Common myeloid progenitor, CD34-positive (primary cell): ENCODE results near the gene RBM25.

Experiments
- CTCF ChIA-PET: fragments of 350-600 bp; sonication (Branson Sonifier 250); formaldehyde crosslinking; loops from one replicate; lab custom pipeline; 2021; ENCODE audit warnings: antibody characterized with exemption; lab: Charles Lee
- POLR2A ChIA-PET: fragments of 350-600 bp; sonication (Branson Sonifier 250); formaldehyde crosslinking; loops from one replicate; lab custom pipeline; 2021; ENCODE audit warnings: antibody characterized with exemption; lab: Charles Lee
- DNase-seq, 3 donors: peaks; one replicate each; pipeline versions ENCODE4 v3.0.0 to v3.0.0-alpha.2; 2013
- H3K27ac ChIP-seq, 2 experiments: 1 replicate in 1 of 2; 2 replicates in 1 of 2; pipeline ENCODE4 v1.7.0; 2013; ENCODE audit warnings: inconsistent platforms in 2 of 2, low read length in 2 of 2, mild to moderate bottlenecking in 2 of 2, low read depth in 1 of 2, moderate library complexity in 1 of 2; ENCODE audit not compliant: severe bottlenecking in 2 of 2, insufficient read depth in 1 of 2, poor library complexity in 1 of 2
- H3K27me3 ChIP-seq, 5 experiments: replicated peaks in 2 of 5; 1 replicate in 3 of 5; 2 replicates in 2 of 5; pipeline versions ENCODE4 v1.6.1 to v1.7.0; 2013; ENCODE audit warnings: low read length in 4 of 5, mild to moderate bottlenecking in 2 of 5, moderate library complexity in 2 of 5, inconsistent platforms in 1 of 5; ENCODE audit not compliant: insufficient read depth in 5 of 5, control insufficient read depth in 4 of 5
- H3K36me3 ChIP-seq, 4 experiments: 1 replicate in 2 of 4; 2 replicates in 2 of 4; pipeline versions ENCODE4 v1.6.1 to v1.7.0; 2013; ENCODE audit warnings: low read length in 3 of 4, control low read depth in 1 of 4, mild to moderate bottlenecking in 1 of 4; ENCODE audit not compliant: control insufficient read depth in 4 of 4, insufficient read depth in 4 of 4
- H3K4me1 ChIP-seq, 4 experiments: 1 replicate in 3 of 4; 2 replicates in 1 of 4; pipeline versions ENCODE4 v1.6.1 to v1.7.1; 2013; ENCODE audit warnings: low read length in 3 of 4, mild to moderate bottlenecking in 3 of 4, control low read depth in 1 of 4, inconsistent platforms in 1 of 4, moderate library complexity in 1 of 4; ENCODE audit not compliant: control insufficient read depth in 4 of 4, insufficient read depth in 4 of 4; ENCODE audit errors: control extremely low read depth in 1 of 4
- H3K4me3 ChIP-seq, 7 experiments: 1 replicate in 4 of 7; 2 replicates in 3 of 7; pipeline versions ENCODE4 v1.5.1 to v1.7.0; 2013; ENCODE audit warnings: mild to moderate bottlenecking in 7 of 7, low read length in 6 of 7, moderate library complexity in 6 of 7, inconsistent platforms in 2 of 7, low read depth in 2 of 7, control low read depth in 1 of 7; ENCODE audit not compliant: insufficient read depth in 4 of 7, control insufficient read depth in 1 of 7; ENCODE audit errors: extremely low read depth in 1 of 7
- H3K9me3 ChIP-seq, 5 experiments: 1 replicate in 4 of 5; 2 replicates in 1 of 5; pipeline versions ENCODE4 v1.6.1 to v1.7.1; 2013; ENCODE audit warnings: low read length in 4 of 5, mild to moderate bottlenecking in 2 of 5, inconsistent platforms in 1 of 5, low read depth in 1 of 5, moderate library complexity in 1 of 5; ENCODE audit not compliant: control insufficient read depth in 4 of 5, insufficient read depth in 2 of 5; ENCODE audit errors: control extremely low read depth in 1 of 5
- WGBS: methylation state at CpG from one replicate; pipeline ENCODE4 v1.1.5; 2013; ENCODE audit not compliant: insufficient coverage; 5-methylcytosine and 5-hydroxymethylcytosine counted together

RBM25 gene

DNA sequence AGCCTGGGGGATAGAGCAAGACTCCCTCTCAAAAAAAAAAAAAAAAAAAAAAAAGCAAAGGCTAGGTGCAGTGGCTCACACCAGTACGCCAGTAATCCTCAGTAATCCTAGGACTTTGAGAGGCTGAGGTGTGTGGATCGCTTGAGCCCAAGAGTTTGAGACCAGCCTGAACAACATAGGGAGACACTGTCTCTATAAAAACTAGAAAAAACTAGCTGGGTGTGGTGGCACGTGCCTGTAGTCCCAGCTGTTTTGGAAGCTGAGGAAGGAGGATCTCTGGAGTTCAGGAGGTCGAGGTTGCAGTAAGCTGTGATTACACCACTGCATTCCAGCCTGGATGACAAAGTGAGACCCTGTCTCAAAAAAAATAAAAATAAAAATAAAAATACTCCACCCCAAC lies 8.9 kb upstream of the RBM25 start:
- DNase-seq: no peak
- WGBS: 93% methylated on average over 2 of the region's 4 CpGs
- no peaks in the 10 kb centered on the region for H3K27me3 ChIP-seq
- ChIA-PET CTCF (interaction anchor here (0.8 kb wide), 1 partner anchor 22 kb away, joined by 3 read pairs; no protein-coding TSS in a partner anchor), POLR2A (no interaction called here)
- H3K9me3 ChIP-seq: no peaks in the 10 kb centered on the region
- no peaks in the 10 kb centered on the region for H3K36me3 ChIP-seq
- no peak overlapping the region for H3K4me3 ChIP-seq
- no peaks in the 10 kb centered on the region for H3K4me1 ChIP-seq
- no peak overlapping the region for H3K27ac ChIP-seq

DNA sequence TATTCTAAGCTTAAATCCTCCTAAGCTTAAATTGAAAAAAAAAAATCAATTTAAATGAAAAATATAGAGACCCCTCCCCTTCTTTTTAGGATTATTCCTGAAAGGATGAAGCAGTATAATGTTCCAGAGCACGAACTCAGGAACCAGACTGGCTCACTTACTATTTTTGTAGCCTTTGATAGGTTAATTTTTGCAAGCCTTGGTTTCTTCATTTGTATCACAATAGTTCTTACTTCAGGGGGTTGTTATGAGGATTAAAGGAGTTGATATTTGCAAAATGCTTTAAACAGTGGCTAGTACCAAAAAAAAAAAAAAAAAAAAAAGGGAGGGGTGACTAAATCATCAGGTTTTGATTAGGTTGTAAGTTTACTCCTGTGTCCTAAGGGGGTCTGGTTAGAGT lies 3.1 kb upstream of the RBM25 start:
- no peak overlapping the region for H3K4me3 ChIP-seq
- H3K27ac ChIP-seq: no peak overlapping the region
- no CpG with 5 or more reads among the region's 1 CpG for WGBS
- POLR2A ChIA-PET: no interaction called here
- CTCF ChIA-PET: no interaction called here
- DNase-seq: no peak
- H3K27me3 ChIP-seq: no peaks in the 10 kb centered on the region
- H3K4me1 ChIP-seq: peaks cover 9 to 20% (median 15%) of the 10 kb centered on the region in 4 experiments
- H3K36me3 ChIP-seq: no peaks in the 10 kb centered on the region
- no peaks in the 10 kb centered on the region for H3K9me3 ChIP-seq

DNA sequence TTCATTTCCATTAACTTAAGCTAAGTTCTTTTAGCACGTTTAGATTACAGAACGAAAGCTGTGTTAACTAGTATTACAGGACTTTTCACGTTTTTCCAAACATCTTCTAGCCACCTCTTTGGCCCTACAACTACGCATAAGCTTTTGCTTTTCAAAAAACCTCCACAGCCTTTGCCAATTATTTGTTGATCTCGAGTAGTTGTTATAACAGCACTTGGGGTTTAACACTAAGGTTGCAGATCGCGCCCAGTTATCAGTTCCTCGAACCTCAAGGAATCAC lies 450 bp upstream of the RBM25 start:
- POLR2A ChIA-PET: interaction anchor here (0.5 to 1.2 kb wide), 4 partner anchors 10 to 78 kb away, joined by 3 to 7 read pairs (median 3); partner anchors contain the start of gene PSEN1
- H3K36me3 ChIP-seq: peaks cover 3 to 6% (median 4%) of the 10 kb centered on the region in 4 experiments
- 18% methylated on average over 7 of the region's 8 CpGs for WGBS
- CTCF ChIA-PET: interaction anchor here (1.1 to 1.9 kb wide), 2 partner anchors 30 to 35 kb away, joined by 4 to 5 read pairs; partner anchors contain the start of gene ZFYVE1
- peak overlapping the region; percentile 94 to 97 for H3K27ac ChIP-seq
- H3K9me3 ChIP-seq: no peaks in the 10 kb centered on the region
- H3K4me1 ChIP-seq: peaks cover 9 to 30% (median 20%) of the 10 kb centered on the region in 4 experiments
- H3K27me3 ChIP-seq: no peaks in the 10 kb centered on the region
- H3K4me3 ChIP-seq: peak overlapping the region in 6 of 7 experiments; percentile 92 to 99 (median 96)
- DNase-seq: no peak

DNA sequence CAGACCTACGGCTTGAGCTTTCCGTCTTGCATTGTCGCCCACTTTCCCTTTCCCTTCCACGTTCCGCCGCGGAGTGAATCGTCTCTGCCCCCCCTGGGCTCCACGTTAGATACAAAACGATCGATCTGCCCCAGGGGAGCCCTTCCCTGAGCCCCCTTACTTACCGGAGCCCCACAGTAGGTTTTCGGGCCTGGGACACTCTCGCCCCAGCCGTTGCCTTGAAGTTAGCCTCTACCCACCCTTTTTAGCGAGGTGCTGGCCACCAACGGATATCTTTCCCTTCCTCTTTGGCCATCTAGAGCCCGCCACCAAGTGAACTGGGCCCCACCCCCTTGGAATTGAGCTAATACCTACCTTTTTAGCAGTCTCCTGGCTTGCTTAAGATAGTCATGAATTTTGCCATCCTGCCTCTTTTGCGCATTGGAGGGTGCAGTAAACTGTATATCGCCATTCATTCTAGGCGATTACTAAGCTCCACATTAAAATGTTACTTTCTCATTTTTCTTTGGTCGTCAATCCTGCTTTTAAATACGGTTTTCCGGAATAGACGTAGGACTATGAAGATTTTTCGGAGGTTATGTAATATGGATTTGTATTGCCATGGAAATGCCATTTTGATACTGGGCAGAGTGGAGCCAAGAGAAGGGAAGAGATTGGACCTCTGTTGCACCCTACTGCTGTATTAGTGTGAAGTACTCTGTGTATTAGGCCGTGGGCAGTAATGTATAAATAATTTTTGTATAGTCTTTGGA lies 764 bp downstream of the RBM25 start:
- peaks cover 9 to 30% (median 20%) of the 10 kb centered on the region in 4 experiments for H3K4me1 ChIP-seq
- DNase-seq: peak; percentile 22 to 41 (median 38)
- H3K4me3 ChIP-seq: peak overlapping the region; percentile 91 to 99 (median 95)
- CTCF ChIA-PET: interaction anchor here (1.0 to 1.9 kb wide), 4 partner anchors 12 to 37 kb away, joined by 3 to 5 read pairs (median 4); partner anchors contain the start of gene ZFYVE1
- no peaks in the 10 kb centered on the region for H3K27me3 ChIP-seq
- peaks cover 4 to 15% (median 8%) of the 10 kb centered on the region in 4 experiments for H3K36me3 ChIP-seq
- H3K9me3 ChIP-seq: no peaks in the 10 kb centered on the region
- POLR2A ChIA-PET: interaction anchor here (0.6 to 1.1 kb wide), 6 partner anchors 32 to 958 kb away, joined by 3 to 5 read pairs (median 3); partner anchors contain the start of genes PSEN1 and ZFYVE1
- peak overlapping the region; percentile 94 to 97 for H3K27ac ChIP-seq
- 0% methylated on average over 21 of the region's 27 CpGs for WGBS

DNA sequence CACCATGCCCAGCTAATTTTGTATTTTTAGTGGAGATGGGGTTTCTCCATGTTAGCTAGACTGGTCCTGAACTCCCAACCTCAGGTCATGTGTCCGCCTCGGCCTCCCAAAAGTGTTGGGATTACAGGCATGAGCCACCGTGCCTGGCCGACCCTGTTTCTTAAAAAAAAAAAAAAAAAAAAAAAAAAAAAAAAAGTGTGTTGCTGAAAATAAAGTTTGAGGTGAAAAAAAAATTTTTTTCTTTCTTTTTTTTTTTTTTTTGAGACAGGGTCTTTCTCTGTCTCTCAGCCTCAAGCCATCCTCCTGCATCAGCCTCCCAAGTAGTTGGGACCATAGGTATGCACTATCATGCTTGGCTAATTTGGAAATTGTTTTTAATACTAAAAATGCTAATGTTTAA lies 11.3 kb downstream of the RBM25 start:
- Histone ChIP-seq H3K27me3 (no peaks in the 10 kb centered on the region), H3K27ac (no peak overlapping the region), H3K36me3 (peaks cover 9 to 56% (median 26%) of the 10 kb centered on the region in 4 experiments), H3K9me3 (no peaks in the 10 kb centered on the region), H3K4me3 (no peak overlapping the region), H3K4me1 (no peaks in the 10 kb centered on the region)
- no CpG with 5 or more reads among the region's 4 CpGs for WGBS
- CTCF ChIA-PET: no interaction called here
- POLR2A ChIA-PET: no interaction called here
- no peak for DNase-seq

DNA sequence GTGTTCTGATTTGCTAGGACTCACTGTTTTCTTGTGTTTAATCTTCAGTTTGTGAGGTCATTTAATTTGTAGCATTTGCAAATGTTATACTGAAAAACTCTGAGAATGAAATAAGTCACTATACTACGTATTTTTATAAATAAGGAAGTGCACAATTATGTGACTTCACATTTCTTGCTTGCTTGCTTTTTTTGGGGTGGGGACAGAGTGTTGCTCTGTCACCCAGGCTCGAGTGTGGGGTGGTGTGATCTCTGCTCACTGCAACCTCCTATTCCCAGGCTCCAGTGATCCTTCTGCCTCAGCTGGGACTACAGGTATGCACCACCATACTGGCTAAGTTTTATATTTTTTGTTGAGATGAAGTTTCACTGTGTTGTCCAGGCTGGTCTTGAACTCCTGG lies 32.7 kb downstream of the RBM25 start:
- no peak overlapping the region for H3K4me3 ChIP-seq
- H3K36me3 ChIP-seq: peaks cover 16 to 64% (median 41%) of the 10 kb centered on the region in 4 experiments
- 100% methylated on average over 1 of the region's 2 CpGs for WGBS
- ChIA-PET CTCF (interaction anchor here (0.8 kb wide), 1 partner anchor 10 kb away, joined by 3 read pairs; no protein-coding TSS in a partner anchor), POLR2A (no interaction called here)
- no peaks in the 10 kb centered on the region for H3K27me3 ChIP-seq
- H3K27ac ChIP-seq: no peak overlapping the region
- H3K9me3 ChIP-seq: no peaks in the 10 kb centered on the region
- no peak for DNase-seq
- H3K4me1 ChIP-seq: no peaks in the 10 kb centered on the region

DNA sequence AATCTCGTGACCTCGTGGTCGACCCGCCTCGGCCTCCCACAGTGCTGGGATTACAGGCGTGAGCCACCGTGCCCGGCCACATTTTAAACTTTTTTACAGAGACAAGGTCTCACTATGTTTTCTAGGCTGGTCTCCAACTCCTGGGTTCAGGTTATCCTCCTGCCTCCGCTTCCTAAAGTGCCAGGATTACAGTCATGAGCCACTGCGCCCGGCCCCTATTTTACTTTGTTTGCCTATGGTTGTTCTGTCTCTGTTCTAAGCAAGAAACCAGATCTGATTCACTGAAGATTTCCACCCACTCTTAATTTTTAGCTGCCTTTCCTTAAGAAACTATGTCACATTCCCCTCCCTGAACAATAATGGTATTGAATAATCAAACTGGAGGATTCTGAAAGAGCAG lies 39.1 kb downstream of the RBM25 start:
- WGBS: 94% methylated on average over 11 of the region's 11 CpGs
- peaks cover 23 to 69% (median 47%) of the 10 kb centered on the region in 4 experiments for H3K36me3 ChIP-seq
- H3K27ac ChIP-seq: no peak overlapping the region
- H3K27me3 ChIP-seq: no peaks in the 10 kb centered on the region
- H3K4me3 ChIP-seq: no peak overlapping the region
- no peak for DNase-seq
- H3K4me1 ChIP-seq: no peaks in the 10 kb centered on the region
- no peaks in the 10 kb centered on the region for H3K9me3 ChIP-seq
- ChIA-PET POLR2A (no interaction called here), CTCF (interaction anchor here (0.9 kb wide), 1 partner anchor 9 kb away, joined by 4 read pairs; no protein-coding TSS in a partner anchor)
